ENCODE results near the gene ASB2. TPM values are rescaled to one million over a fixed set of nuclear protein-coding genes. Genes with fewer than 3 reads are reported as not detected.

The ASB2 gene
- not detected in 2 replicates for total RNA-seq
- long read RNA-seq, result 0 reads

- Mint-ChIP-seq H3K9me3 (ENCODE audit: low read depth) (no peaks in the 10 kb centered on the region), H3K36me3 (ENCODE audit: insufficient read depth) (no peaks in the 10 kb centered on the region), H3K4me3 (ENCODE audit: low read depth) (no peak within 1 kb of the TSS), H3K27ac (no peak within 1 kb of the TSS), H3K27me3 (peaks cover 27% of the 10 kb centered on the region), H3K4me1 (ENCODE audit: low read depth) (no peaks in the 10 kb centered on the region)
- DNase-seq (ENCODE audit: low spot score, unreplicated experiment), result no peak
- no peak for TF ChIP-seq CTCF (IDR thresholded peaks at IDR 0.05; ENCODE audit: unreplicated experiment)
Measured at GRCh38 chr14:93976477-93977057, at the start of gene ASB2. Gene ASB2 (minus strand): TSS chr14:93976570. CDS start chr14:93964539, 12,031 bp downstream.

GRCh38 chr14:94025720-94026119 lies 49.4 kb upstream of the ASB2 start:
- H3K36me3 Mint-ChIP-seq (ENCODE audit: insufficient read depth), result no peaks in the 10 kb centered on the region
- no peak for DNase-seq (ENCODE audit: low spot score, unreplicated experiment)
- no peak for TF ChIP-seq CTCF (IDR thresholded peaks at IDR 0.05; ENCODE audit: unreplicated experiment)
- no peaks in the 10 kb centered on the region for H3K27me3 Mint-ChIP-seq
- H3K9me3 Mint-ChIP-seq (ENCODE audit: low read depth), result no peaks in the 10 kb centered on the region
- H3K4me1 Mint-ChIP-seq (ENCODE audit: low read depth), result peaks cover 9% of the 10 kb centered on the region
- H3K4me3 Mint-ChIP-seq (ENCODE audit: low read depth), result peak overlapping the region; percentile 78
- no peak overlapping the region for H3K27ac Mint-ChIP-seq

- H3K36me3 Mint-ChIP-seq (ENCODE audit: insufficient read depth), result no peaks in the 10 kb centered on the region
- H3K9me3 Mint-ChIP-seq (ENCODE audit: low read depth), result no peaks in the 10 kb centered on the region
- no peak overlapping the region for H3K27ac Mint-ChIP-seq
- TF ChIP-seq CTCF (IDR thresholded peaks at IDR 0.05; ENCODE audit: unreplicated experiment), result no peak
- DNase-seq (ENCODE audit: low spot score, unreplicated experiment), result no peak
- no peak overlapping the region for H3K4me3 Mint-ChIP-seq (ENCODE audit: low read depth)
- no peaks in the 10 kb centered on the region for H3K27me3 Mint-ChIP-seq
- H3K4me1 Mint-ChIP-seq (ENCODE audit: low read depth), result peaks cover 10% of the 10 kb centered on the region
Measured at GRCh38 chr14:94024549-94024948, 48.2 kb upstream of the ASB2 start.

GRCh38 chr14:94022532-94023411 lies 46.4 kb upstream of the ASB2 start:
- Mint-ChIP-seq H3K4me3 (ENCODE audit: low read depth) (no peak overlapping the region), H3K27ac (no peak overlapping the region), H3K27me3 (peaks cover 5% of the 10 kb centered on the region), H3K36me3 (ENCODE audit: insufficient read depth) (no peaks in the 10 kb centered on the region), H3K4me1 (ENCODE audit: low read depth) (peaks cover 7% of the 10 kb centered on the region), H3K9me3 (ENCODE audit: low read depth) (no peaks in the 10 kb centered on the region)
- no peak for TF ChIP-seq CTCF (IDR thresholded peaks at IDR 0.05; ENCODE audit: unreplicated experiment)
- no peak for DNase-seq (ENCODE audit: low spot score, unreplicated experiment)

GRCh38 chr14:94021416-94022157 lies 45.2 kb upstream of the ASB2 start:
- Mint-ChIP-seq H3K9me3 (ENCODE audit: low read depth) (no peaks in the 10 kb centered on the region), H3K27ac (no peak overlapping the region), H3K4me3 (ENCODE audit: low read depth) (no peak overlapping the region), H3K36me3 (ENCODE audit: insufficient read depth) (no peaks in the 10 kb centered on the region), H3K4me1 (ENCODE audit: low read depth) (peaks cover 7% of the 10 kb centered on the region), H3K27me3 (peaks cover 9% of the 10 kb centered on the region)
- no peak for TF ChIP-seq CTCF (IDR thresholded peaks at IDR 0.05; ENCODE audit: unreplicated experiment)
- DNase-seq (ENCODE audit: low spot score, unreplicated experiment), result no peak

All from progenitor cell of endocrine pancreas (in vitro differentiated cells).